NCI-H187 (cell line): ENCODE results near the gene TMEM59.

Experiments used
- DNase-seq, 2 experiments: peaks; one replicate each; lab custom pipeline; 2025; lab: John Stamatoyannopoulos, UW

The TMEM59 gene

GRCh38 chr1:53982034-53982762 is 70.8 kb downstream of the TMEM59 start:
- DNase-seq = no peak

- no peak for DNase-seq
These were observed 71.8 kb downstream of the TMEM59 start for GRCh38 chr1:53981220-53981619.

GRCh38 chr1:53979712-53980450 is 73.1 kb downstream of the TMEM59 start:
- no peak for DNase-seq
